HG03460 (cell line): Measurements from ENCODE around the gene APOD.
A peak's percentile ranks its signal among the peaks of the same experiment; 100 is the strongest.

Experiments
- ATAC-seq: cut with Tn5 transposase; IDR thresholded peaks from one replicate; pipeline ENCODE4 v1.9.1; 2021; ENCODE audit not compliant: unreplicated experiment

Gene APOD

GRCh38 chr3:195555110-195555509 is 28.6 kb downstream of the APOD start:
- ATAC-seq: no peak

GRCh38 chr3:195554458-195554857 is 29.3 kb downstream of the APOD start:
- ATAC-seq: no peak

GRCh38 chr3:195553268-195553667 is 30.5 kb downstream of the APOD start:
- ATAC-seq: no peak

DNA sequence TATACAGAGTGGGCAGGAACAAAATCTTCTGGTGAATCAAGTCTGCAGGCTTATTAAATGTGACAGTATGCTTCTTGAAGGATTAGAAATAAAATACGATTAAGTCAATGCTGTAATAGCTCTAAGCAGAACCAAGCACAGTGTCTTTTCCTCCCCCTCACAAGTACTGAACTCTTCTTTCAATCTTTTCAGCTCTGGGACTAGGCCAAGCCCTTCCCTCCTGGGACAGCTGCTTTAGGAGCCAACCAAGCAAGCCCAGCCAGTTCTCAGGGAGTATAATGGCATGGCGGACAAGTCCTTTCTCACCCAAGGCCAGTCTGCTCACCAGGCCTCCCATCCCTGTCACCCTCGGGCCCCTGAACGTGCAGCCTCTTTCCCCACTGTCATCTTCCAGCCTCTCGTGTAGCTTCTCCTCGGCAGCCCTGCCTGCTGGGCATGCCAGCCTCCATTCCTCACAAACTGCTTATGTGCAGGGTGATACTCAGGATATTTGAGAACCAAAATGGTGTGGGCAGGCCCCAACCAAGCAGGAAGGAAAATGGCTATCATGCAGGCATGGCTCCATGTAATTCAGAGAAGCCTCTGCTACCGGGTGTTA is 32.3 kb downstream of the APOD start:
- no peak for ATAC-seq

- peak; percentile 52 for ATAC-seq
These were observed 33.0 kb downstream of the APOD start for GRCh38 chr3:195550723-195551122.

DNA sequence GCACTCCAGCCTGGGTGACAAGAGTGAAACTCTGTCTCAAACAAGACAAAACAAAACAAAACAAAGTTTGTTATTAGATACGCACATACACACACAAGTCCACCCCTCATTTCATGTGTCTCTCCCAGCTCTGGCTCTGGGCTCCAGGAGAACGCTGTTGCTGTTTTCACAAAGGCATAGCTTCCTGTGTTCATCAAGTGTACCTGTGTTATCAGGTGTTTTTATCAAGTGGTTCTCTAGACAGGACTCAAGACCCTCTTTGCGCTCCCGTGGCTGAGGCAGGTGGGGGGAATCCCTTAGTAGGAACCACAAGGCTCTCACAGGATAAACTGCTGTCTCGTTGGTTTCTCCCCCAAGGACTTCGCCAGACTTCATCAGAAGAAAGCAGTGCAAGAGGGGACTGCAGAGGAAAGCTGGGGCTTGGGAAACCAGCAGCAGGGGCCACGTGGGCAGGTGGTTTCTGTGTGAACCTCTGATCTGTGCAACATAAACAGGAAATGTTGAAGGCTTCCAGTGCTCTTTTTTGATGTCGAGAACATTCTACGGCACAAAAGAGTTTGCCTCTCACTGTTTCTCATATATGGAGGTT is 33.7 kb downstream of the APOD start:
- ATAC-seq: peak; percentile 69

DNA sequence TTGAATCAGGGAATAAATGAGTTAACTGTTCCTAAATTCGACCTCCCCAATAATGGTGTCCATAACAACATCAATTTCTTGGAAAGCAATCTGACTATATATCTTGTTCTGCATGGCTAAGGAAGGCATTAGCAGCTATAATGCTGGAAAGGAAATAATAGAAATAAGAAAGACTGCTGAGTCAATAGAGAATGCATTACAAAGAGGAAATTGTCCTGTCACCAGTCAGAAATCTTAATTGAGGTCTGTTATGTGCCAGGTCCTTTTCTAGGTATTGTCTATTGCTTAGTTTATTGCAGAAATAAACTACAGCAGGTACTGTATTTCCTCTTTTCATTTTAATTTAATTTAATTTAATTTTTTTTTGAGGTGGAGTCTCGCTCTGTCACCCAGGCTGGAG is 34.8 kb downstream of the APOD start:
- no peak for ATAC-seq

DNA sequence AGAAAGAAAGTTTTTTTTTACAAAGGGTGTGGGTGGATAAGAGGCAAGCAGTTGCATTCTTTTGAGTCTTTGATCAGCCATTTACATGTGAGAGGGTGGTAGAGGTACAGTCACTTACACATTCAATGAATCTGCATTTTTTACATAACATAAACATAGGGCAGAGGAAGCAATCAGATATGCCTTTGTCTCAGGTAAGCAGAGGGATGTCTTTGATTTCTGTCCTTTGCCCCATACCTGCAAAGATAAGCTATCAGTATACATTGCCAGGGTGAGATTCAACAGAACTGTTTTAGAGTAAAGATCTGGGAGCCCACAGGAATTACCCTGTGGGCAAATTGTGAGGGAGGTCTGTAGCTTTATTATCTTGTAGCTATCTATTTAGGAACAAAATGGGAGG is 35.2 kb downstream of the APOD start:
- ATAC-seq: no peak

DNA sequence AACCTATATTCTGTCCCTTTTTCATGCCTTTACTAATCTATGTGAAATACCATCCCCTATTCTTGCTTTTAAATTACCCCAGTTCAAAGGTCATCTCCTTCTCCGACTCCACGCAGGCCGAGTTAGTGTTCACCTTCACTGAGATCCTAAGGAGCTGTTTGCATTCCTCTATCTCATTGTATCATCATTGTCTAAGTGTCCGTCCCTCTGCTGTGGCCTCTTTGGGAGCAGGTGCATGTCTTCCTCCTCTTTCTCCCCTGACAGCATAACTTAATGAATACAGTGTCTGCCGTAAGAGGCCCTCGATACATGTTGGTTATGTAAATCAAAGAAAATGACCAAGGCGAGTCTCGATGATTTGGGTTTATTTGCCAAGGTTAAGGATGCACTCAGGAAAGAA is 35.7 kb downstream of the APOD start:
- ATAC-seq: no peak

- ATAC-seq: no peak
These were observed 37.6 kb downstream of the APOD start for GRCh38 chr3:195546130-195546560.

DNA sequence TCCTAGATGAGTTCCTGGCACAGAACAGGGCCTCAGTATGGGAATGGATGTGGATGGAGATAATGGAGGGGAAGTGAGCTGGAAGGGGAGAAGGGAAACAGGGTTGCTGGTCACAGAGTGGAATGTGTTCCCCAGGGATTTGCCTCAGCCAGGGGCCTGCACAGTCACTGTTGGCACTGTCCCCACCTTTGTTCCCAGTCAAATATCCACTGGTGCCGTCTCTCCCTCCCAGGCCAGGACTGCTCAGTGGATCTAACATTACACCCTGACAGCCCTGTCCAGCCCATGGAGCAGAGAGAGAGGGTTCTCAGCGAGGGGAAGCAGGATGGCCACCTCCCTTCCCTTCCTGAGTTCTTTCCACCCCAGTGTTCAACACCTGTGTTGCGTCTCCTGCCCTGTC is 39.1 kb downstream of the APOD start:
- no peak for ATAC-seq

DNA sequence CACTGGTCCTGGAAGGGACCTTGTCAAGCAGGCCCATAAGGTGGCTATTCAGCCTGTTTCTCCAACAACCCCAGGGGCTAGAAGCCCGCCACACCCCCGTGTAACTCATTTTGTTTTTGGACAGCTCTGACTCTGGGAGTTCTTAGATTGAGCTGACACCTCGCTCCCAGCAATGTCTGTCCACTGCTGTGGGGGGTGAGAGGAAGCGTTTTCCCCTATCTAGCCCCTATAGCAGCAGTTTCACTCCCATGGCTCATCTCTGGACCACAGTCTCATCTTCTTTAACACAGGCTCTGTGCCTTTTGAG is 39.6 kb downstream of the APOD start:
- no peak for ATAC-seq

DNA sequence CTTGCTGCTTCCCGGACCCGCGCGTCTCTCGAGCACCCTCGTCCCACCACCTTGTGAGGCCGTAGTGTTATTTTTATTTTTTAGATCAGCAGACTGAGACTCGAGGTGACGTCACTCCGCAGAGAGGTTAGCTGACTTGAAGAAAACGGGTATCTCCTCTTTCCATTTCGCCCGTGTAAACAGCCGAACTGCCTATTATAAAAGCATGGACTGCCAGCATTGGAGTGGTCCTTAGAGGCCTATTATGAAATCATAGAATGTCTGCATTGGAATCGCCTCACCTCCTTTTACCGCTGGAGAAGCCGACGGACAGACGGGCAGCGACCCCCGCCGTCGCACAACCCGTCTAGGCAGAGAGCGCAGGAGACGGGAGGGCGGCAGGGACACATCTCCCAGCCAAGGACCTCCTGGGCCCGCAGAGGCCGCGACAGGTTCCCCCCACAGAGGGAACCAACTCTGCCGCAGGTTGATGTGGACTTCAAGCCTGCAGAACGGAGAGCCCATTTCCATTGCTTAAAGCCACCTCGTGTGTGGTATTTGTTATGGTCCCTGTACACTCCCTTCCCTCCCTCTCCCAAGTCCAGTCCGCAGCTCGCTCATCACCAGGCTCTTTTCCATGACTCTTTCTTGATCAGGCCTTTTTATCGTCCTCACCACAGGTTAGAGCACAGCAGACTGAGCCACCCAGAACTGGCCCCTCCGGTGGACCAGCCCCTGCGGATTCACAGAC is 40.1 kb downstream of the APOD start:
- no peak for ATAC-seq

DNA sequence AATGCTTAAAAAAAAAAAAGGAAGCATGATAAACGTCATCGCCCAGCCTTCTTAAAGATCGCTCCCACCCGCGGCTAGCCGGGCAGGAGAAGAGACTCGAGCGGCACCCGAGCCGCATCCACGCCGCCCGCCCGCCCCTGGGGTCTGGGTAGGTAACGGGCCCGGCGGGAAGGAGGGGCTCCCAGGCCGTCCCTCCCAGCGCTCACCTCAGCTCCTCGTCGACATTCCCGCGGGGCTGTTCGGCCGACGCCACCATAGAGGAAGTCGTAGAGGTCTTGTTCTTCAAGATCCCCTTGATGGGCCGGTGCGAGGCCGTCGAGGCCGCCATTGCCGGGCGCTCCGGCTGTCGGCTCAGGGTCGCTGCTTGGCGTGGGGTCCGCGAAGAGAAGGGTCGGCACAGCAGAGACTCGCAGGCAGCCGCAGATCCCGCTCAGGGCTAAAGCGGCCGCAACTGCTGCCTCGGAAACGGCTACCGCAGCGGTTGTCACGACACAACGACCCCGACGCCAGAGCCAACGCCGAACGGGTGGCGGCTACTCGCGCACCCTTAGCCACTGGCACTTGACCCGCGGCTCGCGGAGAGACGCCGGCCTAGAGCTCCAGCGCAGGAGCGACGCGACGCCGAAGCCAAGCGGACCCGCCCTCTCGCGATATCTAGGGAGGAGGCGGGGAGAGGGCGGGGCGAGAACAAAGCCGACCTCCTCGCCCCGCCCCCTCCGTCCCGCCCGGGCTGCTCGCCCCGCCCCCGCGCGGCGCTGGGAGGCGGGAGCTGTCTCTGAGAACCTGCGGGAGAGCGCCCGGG is 40.8 kb downstream of the APOD start, which contains the start of gene PPP1R2:
PPP1R2 (minus strand) TSS at position 628 of the 802 bp plus-strand sequence; CDS start at position 328, 300 bp downstream.
- ATAC-seq: peak; percentile 72

- no peak for ATAC-seq
These were observed 41.4 kb downstream of the APOD start for GRCh38 chr3:195542316-195542697.

DNA sequence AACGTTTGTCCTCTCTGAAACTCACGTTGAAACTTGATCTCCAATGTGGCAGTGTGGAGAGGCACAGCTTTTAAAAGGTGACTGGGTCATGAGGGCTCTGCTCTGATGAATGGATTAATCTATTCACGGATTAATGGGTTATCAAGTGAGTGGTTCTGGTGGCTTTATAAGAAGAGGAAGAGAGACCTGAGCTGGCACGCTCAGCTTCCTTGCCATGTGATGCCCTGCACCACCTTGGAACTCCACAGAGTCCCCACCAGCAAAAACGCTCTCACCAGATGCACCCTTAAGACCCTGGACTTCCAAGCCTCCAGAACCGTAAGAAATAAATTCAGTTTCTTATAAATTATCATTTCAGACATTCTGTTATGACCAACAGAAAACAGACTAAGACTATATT is 43.2 kb downstream of the APOD start:
- ATAC-seq: no peak

DNA sequence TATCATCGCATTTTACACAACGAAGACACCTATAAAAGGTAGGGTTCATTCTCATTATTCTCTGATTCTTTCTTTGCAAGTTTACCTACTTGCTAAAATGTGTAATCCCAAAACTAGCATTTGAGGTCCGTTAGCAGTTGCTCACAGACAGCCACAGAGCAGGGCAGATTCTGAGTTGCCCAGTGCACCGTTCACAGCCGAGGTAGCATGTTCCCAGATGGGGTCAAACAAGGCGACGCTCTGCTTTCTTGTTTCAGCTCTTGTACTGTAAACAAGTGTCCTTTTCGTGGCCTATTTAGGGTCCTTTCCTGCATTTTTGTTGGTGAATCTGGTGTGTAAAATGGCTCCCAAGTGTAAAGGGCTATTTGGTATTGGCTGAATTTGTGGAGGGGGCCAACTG is 43.7 kb downstream of the APOD start:
- ATAC-seq: no peak

DNA sequence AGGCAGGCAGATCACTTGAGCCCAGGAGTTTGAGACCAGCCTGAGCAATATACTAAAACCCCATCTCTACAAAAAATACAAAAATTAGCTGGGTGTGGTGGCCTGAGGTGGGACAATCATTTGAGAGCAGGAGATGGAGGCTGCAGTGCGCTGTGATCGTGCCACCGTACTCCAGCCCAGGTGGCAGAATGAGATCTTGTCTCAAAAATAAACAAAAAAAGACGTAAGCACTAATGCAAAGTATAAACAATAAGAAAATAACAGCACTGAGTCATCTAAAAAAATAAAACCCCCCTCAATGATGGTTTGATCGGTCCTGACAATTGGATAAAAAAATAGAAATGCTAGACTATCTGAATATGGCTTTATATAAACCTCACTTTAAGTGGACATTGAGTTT is 44.3 kb downstream of the APOD start:
- no peak for ATAC-seq

DNA sequence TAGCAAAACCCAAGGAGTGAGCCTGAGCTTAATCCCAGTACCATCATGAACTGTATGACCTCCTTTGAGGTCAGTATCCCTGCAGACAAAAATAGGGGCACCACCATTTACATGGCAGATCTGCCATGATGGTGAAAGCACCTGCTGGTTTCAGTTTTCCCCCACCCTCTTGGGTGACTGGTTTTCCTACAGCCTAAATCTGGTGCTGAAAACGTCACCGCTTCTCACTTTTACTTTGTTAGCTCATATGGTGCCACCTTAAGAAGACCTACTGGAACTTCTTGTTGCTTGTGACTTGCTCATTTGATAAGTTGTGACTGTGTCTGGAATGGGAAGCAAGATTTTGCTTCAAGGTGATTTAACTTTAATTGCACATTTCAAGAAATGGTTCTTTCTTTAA is 45.7 kb downstream of the APOD start:
- ATAC-seq: peak; percentile 51

- no peak for ATAC-seq
These were observed 48.4 kb downstream of the APOD start for GRCh38 chr3:195535293-195535692.

DNA sequence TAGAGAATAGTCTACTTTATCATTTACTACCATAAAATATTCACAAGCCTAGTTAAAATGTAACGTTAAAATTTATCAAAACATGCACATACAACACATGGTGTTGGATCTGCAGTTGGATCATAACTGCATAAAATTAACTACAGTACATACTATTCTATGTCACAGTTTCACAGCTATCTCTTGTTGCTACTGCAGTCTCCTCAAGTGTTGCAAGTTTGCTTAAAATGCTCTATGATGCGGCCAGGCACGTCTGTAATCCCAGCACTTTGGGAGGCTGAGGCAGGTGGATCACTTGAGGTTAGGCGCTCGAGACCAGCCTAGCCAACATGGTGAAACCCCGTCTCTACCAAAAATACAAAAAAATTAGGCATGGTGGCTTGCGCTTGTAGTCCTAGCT is 50.9 kb downstream of the APOD start:
- ATAC-seq: no peak

DNA sequence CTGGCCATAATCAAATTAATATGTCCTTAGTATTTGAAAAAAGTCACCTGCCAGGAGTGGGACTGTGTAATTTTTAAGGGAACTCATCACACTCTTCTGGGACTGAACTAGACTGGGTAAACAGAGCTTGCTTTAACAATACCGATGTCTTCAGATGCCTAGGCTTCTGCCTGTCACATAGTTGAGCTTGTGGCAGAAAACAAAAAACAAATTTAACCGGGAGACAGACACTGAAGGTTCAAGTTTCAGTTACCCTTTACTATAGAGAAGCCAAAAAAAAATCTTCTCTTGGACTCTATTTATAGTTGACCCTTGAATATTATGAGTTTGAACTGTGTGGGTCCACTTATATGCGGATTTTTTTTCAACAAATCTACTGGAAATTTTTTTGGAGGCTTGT is 51.4 kb downstream of the APOD start:
- ATAC-seq: no peak
